H1 (cell line): ENCODE measurements around the gene RFXAP. TPM values are rescaled to one million over a fixed set of nuclear protein-coding genes. Genes with fewer than 3 reads are reported as not detected.

Experiments
- CTCF ChIA-PET: fragments of 300-600 bp; sonication (Branson Sonifier 250); formaldehyde crosslinking; loops from one replicate; lab custom pipeline; 2021; ENCODE audit not compliant: partially characterized antibody; lab: Charles Lee
- POLR2A ChIA-PET: fragments of 300-600 bp; sonication (Branson Sonifier 250); formaldehyde crosslinking; loops from one replicate; lab custom pipeline; 2021; ENCODE audit warnings: inconsistent platforms; ENCODE audit not compliant: partially characterized antibody; lab: Charles Lee
- DNase-seq, 2 experiments: peaks; one replicate each; pipeline versions ENCODE4 v3.0.0 to v3.0.0-alpha.2; 2010 to 2022; ENCODE audit warnings: low spot score in 2 of 2, low read depth in 1 of 2, mixed read lengths in 1 of 2
- FAIRE-seq: peaks from 2 replicates; lab custom pipeline; 2011; peaks lifted over from hg19 to GRCh38; lab: Jason Lieb, UNC
- H2AFZ ChIP-seq: 2 replicates; pipeline ENCODE4 v1.8.1; 2012; ENCODE audit warnings: low read length, inconsistent platforms
- H2AK5ac ChIP-seq: 2 replicates; pipeline ENCODE4 v1.6.1; 2013; ENCODE audit warnings: low read depth, low read length
- H2BK120ac ChIP-seq: replicated peaks from 2 replicates; pipeline ENCODE3; 2013; ENCODE audit warnings: low read depth, low read length, inconsistent platforms
- H2BK12ac ChIP-seq: 2 replicates; pipeline ENCODE4 v1.6.1; 2013; ENCODE audit warnings: low read depth, low read length
- H2BK15ac ChIP-seq: 2 replicates; pipeline ENCODE4 v1.6.1; 2013; ENCODE audit warnings: low read length
- H2BK20ac ChIP-seq: 2 replicates; pipeline ENCODE4 v1.6.1; 2013; ENCODE audit warnings: low read length
- H2BK5ac ChIP-seq: 2 replicates; pipeline ENCODE4 v1.6.1; 2013; ENCODE audit warnings: low read depth, low read length
- H3K14ac ChIP-seq: 2 replicates; pipeline ENCODE4 v1.6.1; 2013; ENCODE audit warnings: inconsistent platforms; ENCODE audit not compliant: insufficient read length
- H3K18ac ChIP-seq: 2 replicates; pipeline ENCODE4 v1.6.1; 2013; ENCODE audit warnings: low read length; ENCODE audit errors: extremely low read depth
- H3K23ac ChIP-seq: 2 replicates; pipeline ENCODE4 v1.6.1; 2013; ENCODE audit warnings: inconsistent platforms; ENCODE audit not compliant: insufficient read length
- H3K23me2 ChIP-seq: 2 replicates; pipeline ENCODE4 v1.6.1; 2013; ENCODE audit warnings: low read depth, low read length
- H3K27ac ChIP-seq: 2 replicates; pipeline ENCODE4 v1.6.1; 2011; ENCODE audit warnings: low read depth, low read length, inconsistent platforms
- H3K27me3 ChIP-seq, 4 experiments: replicated peaks in 1 of 4; 1 replicate in 1 of 4; 2 replicates in 3 of 4; pipeline versions ENCODE4 v1.6.1 to v1.8.1; 2011 to 2013; ENCODE audit warnings: low read length in 3 of 4, mild to moderate bottlenecking in 3 of 4, inconsistent platforms in 2 of 4, mixed read lengths in 2 of 4, moderate library complexity in 1 of 4; ENCODE audit not compliant: control insufficient read depth in 3 of 4, insufficient read depth in 3 of 4; ENCODE audit errors: extremely low read depth in 1 of 4
- H3K36me3 ChIP-seq, 4 experiments: 2 replicates each; pipeline versions ENCODE4 v1.6.1 to v1.8.1; 2011 to 2013; ENCODE audit warnings: mild to moderate bottlenecking in 4 of 4, low read length in 3 of 4, moderate library complexity in 2 of 4, control low read depth in 1 of 4, inconsistent platforms in 1 of 4; ENCODE audit not compliant: insufficient read depth in 4 of 4, control insufficient read depth in 2 of 4
- H3K4ac ChIP-seq: replicated peaks from 2 replicates; pipeline ENCODE3; 2013; ENCODE audit warnings: low read length, low read depth, mixed read lengths, inconsistent platforms; ENCODE audit not compliant: insufficient read length
- H3K4me1 ChIP-seq, 4 experiments: replicated peaks in 1 of 4; 1 replicate in 1 of 4; 2 replicates in 3 of 4; pipeline versions ENCODE4 v1.6.1 to v1.8.1; 2011 to 2013; ENCODE audit warnings: low read length in 3 of 4, inconsistent platforms in 2 of 4, mixed read lengths in 1 of 4; ENCODE audit not compliant: insufficient read depth in 4 of 4, control insufficient read depth in 3 of 4
- H3K4me2 ChIP-seq, 2 experiments: 2 replicates each; pipeline versions ENCODE4 v1.6.1 to v1.8.1; 2011 to 2013; ENCODE audit warnings: low read depth in 2 of 2, low read length in 2 of 2, control low read depth in 1 of 2, inconsistent platforms in 1 of 2, mild to moderate bottlenecking in 1 of 2; ENCODE audit not compliant: insufficient read depth in 1 of 2
- H3K4me3 ChIP-seq, 4 experiments: fragments of 200-600, 300-600 bp in 1 of 4; sonication (generic), shearing (Covaris generic), sonication (Bioruptor Twin) in 1 of 4; 2 replicates each; pipeline versions ENCODE4 v1.5.1 to v1.8.1; 2011 to 2016; ENCODE audit warnings: low read length in 4 of 4, low read depth in 3 of 4, control low read depth in 2 of 4, inconsistent platforms in 2 of 4, mild to moderate bottlenecking in 2 of 4, mixed read lengths in 1 of 4, moderate library complexity in 1 of 4; ENCODE audit not compliant: insufficient read depth in 2 of 4; ENCODE audit errors: extremely low read depth in 1 of 4
- H3K56ac ChIP-seq: replicated peaks from 2 replicates; pipeline ENCODE3; 2013; ENCODE audit warnings: low read depth, mild to moderate bottlenecking, mixed read lengths, low read length, inconsistent platforms; ENCODE audit not compliant: insufficient read length
- H3K79me1 ChIP-seq: 2 replicates; pipeline ENCODE4 v1.6.1; 2013; ENCODE audit warnings: low read depth, low read length, control low read depth
- H3K79me2 ChIP-seq, 2 experiments: 2 replicates each; pipeline versions ENCODE4 v1.6.1 to v1.8.1; 2012 to 2013; ENCODE audit warnings: low read length in 2 of 2, mild to moderate bottlenecking in 2 of 2, inconsistent platforms in 1 of 2; ENCODE audit not compliant: insufficient read depth in 2 of 2, control insufficient read depth in 1 of 2
- H3K9ac ChIP-seq, 4 experiments: replicated peaks in 1 of 4; 1 replicate in 1 of 4; 2 replicates in 3 of 4; pipeline versions ENCODE4 v1.6.1 to v1.8.1; 2011 to 2013; ENCODE audit warnings: low read depth in 3 of 4, low read length in 3 of 4, control low read depth in 2 of 4, mild to moderate bottlenecking in 2 of 4, moderate library complexity in 2 of 4, inconsistent platforms in 1 of 4; ENCODE audit errors: extremely low read depth in 1 of 4
- H3K9me3 ChIP-seq, 2 experiments: 2 replicates each; pipeline versions ENCODE4 v1.6.1 to v1.8.1; 2012 to 2013; ENCODE audit warnings: mild to moderate bottlenecking in 2 of 2, moderate library complexity in 2 of 2, control low read depth in 1 of 2, inconsistent platforms in 1 of 2, low read depth in 1 of 2, low read length in 1 of 2, mixed read lengths in 1 of 2; ENCODE audit not compliant: insufficient read depth in 2 of 2
- H4K20me1 ChIP-seq, 2 experiments: replicated peaks in 1 of 2; 2 replicates each; pipeline versions ENCODE3 to v1.8.1; 2011 to 2013; ENCODE audit warnings: inconsistent platforms in 2 of 2, low read length in 2 of 2, mild to moderate bottlenecking in 1 of 2; ENCODE audit not compliant: insufficient read depth in 2 of 2, control insufficient read depth in 1 of 2
- H4K5ac ChIP-seq: 2 replicates; pipeline ENCODE4 v1.6.1; 2013; ENCODE audit warnings: low read length, low read depth, mixed read lengths, inconsistent platforms; ENCODE audit not compliant: insufficient read length
- H4K8ac ChIP-seq: 2 replicates; pipeline ENCODE4 v1.8.0; 2013; ENCODE audit warnings: mild to moderate bottlenecking, moderate library complexity, low read length, inconsistent platforms; ENCODE audit not compliant: insufficient read depth; ENCODE audit errors: extremely low read depth
- H4K91ac ChIP-seq: replicated peaks from 2 replicates; pipeline ENCODE3; 2013; ENCODE audit warnings: low read length, mixed read lengths, inconsistent platforms; ENCODE audit not compliant: insufficient read length
- ASH2L ChIP-seq: fragments of 200-600, 300-600 bp; sonication (generic); IDR thresholded peaks from one replicate; pipeline ENCODE4 v1.7.1; 2017; ENCODE audit warnings: low read length
- GABPA ChIP-seq: IDR thresholded peaks from 2 replicates; pipeline ENCODE4 v1.6.1; 2011; ENCODE audit warnings: mild to moderate bottlenecking, low read length, moderate library complexity, borderline replicate concordance; ENCODE audit not compliant: insufficient read depth
- JUND ChIP-seq: IDR thresholded peaks from 2 replicates; pipeline ENCODE4 v1.6.1; 2011; ENCODE audit warnings: mild to moderate bottlenecking, improper control_type of control experiment, low read length
- MAFK ChIP-seq: IDR thresholded peaks from 2 replicates; pipeline ENCODE4 v1.6.1; 2012; ENCODE audit warnings: low read depth, mild to moderate bottlenecking, improper control_type of control experiment, low read length
- SRF ChIP-seq: IDR thresholded peaks from 2 replicates; pipeline ENCODE4 v1.6.1; 2011; ENCODE audit warnings: mild to moderate bottlenecking, low read depth, low read length, moderate library complexity
- WGBS, 2 experiments: shearing (Covaris generic) in 1 of 2; methylation state at CpG; one replicate each; pipeline versions ENCODE4 v1.1.6 to v1.1.7; 2013 to 2015; ENCODE audit warnings: low lambda C conversion rate in 2 of 2, mixed read lengths in 2 of 2, inconsistent platforms in 1 of 2, low coverage in 1 of 2, missing lambda C conversion rate in 1 of 2; ENCODE audit not compliant: insufficient replicate concordance in 2 of 2, insufficient coverage in 1 of 2, insufficient read length in 1 of 2; ENCODE audit errors: extremely low coverage in 1 of 2, missing lambda C conversion rate in 1 of 2; 5-methylcytosine and 5-hydroxymethylcytosine counted together
- polyA plus RNA-seq, 7 experiments: library from polyadenylated mRNA; depleted of rRNA in 3 of 7; stranded (reverse) in 5 of 7; unstranded in 2 of 7; fragments of >200 nt in 5 of 7; fragments of 200-250 nt in 2 of 7; gene quantifications; 1 replicate in 5 of 7; 2 replicates in 1 of 7; 4 replicates in 1 of 7; pipeline versions ENCODE4 v1.2.1 to v1.2.3, GENCODE V29; 2011 to 2013; ENCODE audit warnings: missing spikeins in 2 of 7, mixed read lengths in 2 of 7
- total RNA-seq: library from RNA; stranded (reverse); fragmentation: NEBNext Ultra II Directional; extraction: Animal tissue kit (Norgen Biotek cat#: 25700); gene quantifications from 2 replicates; pipeline ENCODE4 v1.2.1, GENCODE V29; 2021

RFXAP gene
- total and polyA plus RNA-seq, 2 of the 8 experiments (the other 6 are each of a cell fraction or from before 2014, with no cell fraction given), result 5.2 to 11.5 TPM

GRCh38 chr13:36847606-36848005 lies 28.6 kb downstream of the RFXAP start:
- no peak for DNase-seq
- no peaks in the 10 kb centered on the region for H3K27me3 ChIP-seq
- H3K18ac ChIP-seq, result no peak overlapping the region
- H2BK20ac ChIP-seq, result no peak overlapping the region
- no peak overlapping the region for H4K91ac ChIP-seq
- H4K8ac ChIP-seq, result no peak overlapping the region
- no peak overlapping the region for H2BK15ac ChIP-seq
- H3K9me3 ChIP-seq, result no peaks in the 10 kb centered on the region
- FAIRE-seq, result no peak
- no peak overlapping the region for H3K4me2 ChIP-seq
- no peak overlapping the region for H3K4ac ChIP-seq
- no peak overlapping the region for H3K14ac ChIP-seq
- H3K23me2 ChIP-seq, result no peaks in the 10 kb centered on the region
- no peaks in the 10 kb centered on the region for H3K79me2 ChIP-seq
- H4K5ac ChIP-seq, result no peak overlapping the region
- H2BK5ac ChIP-seq, result no peak overlapping the region
- H3K23ac ChIP-seq, result no peak overlapping the region
- 85% methylated on average over 9 of the region's 9 CpGs; no CpG with 5 or more reads in 1 of the 2 experiments for WGBS, 2 experiments
- H3K36me3 ChIP-seq, result no peaks in the 10 kb centered on the region
- H3K27ac ChIP-seq, result no peak overlapping the region
- H2BK120ac ChIP-seq, result no peak overlapping the region
- no peak overlapping the region for H3K56ac ChIP-seq
- no peak overlapping the region for H2AFZ ChIP-seq
- no peaks in the 10 kb centered on the region for H4K20me1 ChIP-seq
- no peak overlapping the region for H2AK5ac ChIP-seq
- CTCF ChIA-PET, result interaction anchor here (0.7 to 7.5 kb wide), 9 partner anchors 12 to 715 kb away, joined by 3 to 85 read pairs (median 6); no protein-coding TSS in a partner anchor
- no peaks in the 10 kb centered on the region for H3K79me1 ChIP-seq
- POLR2A ChIA-PET, result no interaction called here
- H3K9ac ChIP-seq, result no peak overlapping the region
- no peak for TF ChIP-seq JUND
- TF ChIP-seq SRF, result no peak
- no peak for TF ChIP-seq MAFK
- no peak for TF ChIP-seq GABPA
- no peak for TF ChIP-seq ASH2L
- TF ChIP-seq, all 59 proteins: peak for 0
- no peaks in the 10 kb centered on the region for H3K4me1 ChIP-seq
- no peak overlapping the region for H3K4me3 ChIP-seq
- no peak overlapping the region for H2BK12ac ChIP-seq
